Right atrium auricular region (tissue), 2 donors: Measurements from ENCODE around the gene NRIP1. TPM values are rescaled to one million over a fixed set of nuclear protein-coding genes. Genes with fewer than 3 reads are reported as not detected.
"Not testable (repeated sequence)": the region's sequence is repeated elsewhere in the genome, so short reads cannot be mapped to it uniquely, and the experiment has no call there.

Experiments used
- DNase-seq: peaks from one replicate; pipeline ENCODE4 v3.0.0-alpha.2; 2019; ENCODE audit warnings: low spot score
- H3K27ac ChIP-seq, 2 donors: fragments of 200-600 bp; sonication (generic); 1 replicate in 1 of 2; 2 replicates in 1 of 2; pipeline ENCODE4 v1.5.1; 2016 to 2019
- H3K27me3 ChIP-seq, 2 donors: fragments of 200-600 bp; sonication (generic); one replicate each; pipeline versions ENCODE4 v1.5.1 to v1.6.0; 2017 to 2019
- H3K36me3 ChIP-seq: fragments of 200-600 bp; sonication (generic); one replicate; pipeline ENCODE4 v1.5.1; 2016
- H3K4me1 ChIP-seq, 2 donors: fragments of 200-600 bp; sonication (generic); one replicate each; pipeline versions ENCODE4 v1.5.1 to v1.6.0; 2017 to 2019
- H3K4me3 ChIP-seq, 2 donors: fragments of 200-600 bp; sonication (generic); 1 replicate in 1 of 2; 2 replicates in 1 of 2; pipeline ENCODE4 v1.5.1; 2017 to 2019; ENCODE audit warnings: mild to moderate bottlenecking in 1 of 2, moderate library complexity in 1 of 2
- H3K9me3 ChIP-seq, 2 donors: fragments of 200-600 bp; sonication (generic); one replicate each; pipeline ENCODE4 v1.5.1; 2019
- CTCF ChIP-seq, 2 donors: fragments of 200-600 bp; sonication (generic); IDR thresholded peaks; one replicate each; pipeline ENCODE4 v1.5.1; 2019; ENCODE audit warnings: antibody characterized with exemption in 2 of 2
- total RNA-seq, 2 donors: library from RNA; depleted of rRNA; stranded (reverse); fragments of >200 nt; gene quantifications; one replicate each; pipeline ENCODE4 v1.1.0, GENCODE V29; 2016

Gene NRIP1
- total RNA-seq, 2 donors from 2014 or later = 15.5 to 16.0 TPM

GRCh38 chr21:15037095-15037899, 27.5 kb downstream of the NRIP1 start:
- Histone ChIP-seq H3K27me3 (no peaks in the 10 kb centered on the region), H3K27ac (no peak overlapping the region), H3K4me1 (peaks cover 0 to 12% of the 10 kb centered on the region in 2 donors), H3K9me3 (no peaks in the 10 kb centered on the region), H3K36me3 (no peaks in the 10 kb centered on the region), H3K4me3 (no peak overlapping the region)
- DNase-seq = no peak
- TF ChIP-seq CTCF (IDR thresholded peaks at IDR 0.05) = no peak

- H3K36me3 ChIP-seq = no peaks in the 10 kb centered on the region
- no peaks in the 10 kb centered on the region for H3K9me3 ChIP-seq
- H3K27me3 ChIP-seq = no peaks in the 10 kb centered on the region
- no peak overlapping the region for H3K4me3 ChIP-seq
- peaks cover 0 to 12% of the 10 kb centered on the region in 2 donors for H3K4me1 ChIP-seq
- no peak for TF ChIP-seq CTCF (IDR thresholded peaks at IDR 0.05)
- no peak for DNase-seq
- H3K27ac ChIP-seq = no peak overlapping the region
Observed at GRCh38 chr21:15036189-15036588, 28.6 kb downstream of the NRIP1 start.

GRCh38 chr21:15034126-15034853, 30.5 kb downstream of the NRIP1 start:
- no peak for DNase-seq
- Histone ChIP-seq H3K27me3 (no peaks in the 10 kb centered on the region), H3K4me3 (no peak overlapping the region), H3K36me3 (no peaks in the 10 kb centered on the region), H3K27ac (no peak overlapping the region), H3K9me3 (no peaks in the 10 kb centered on the region), H3K4me1 (peaks cover 0 to 12% of the 10 kb centered on the region in 2 donors)
- TF ChIP-seq CTCF (IDR thresholded peaks at IDR 0.05) = no peak

- no peak for DNase-seq
- Histone ChIP-seq H3K9me3 (no peaks in the 10 kb centered on the region), H3K27ac (no peak overlapping the region), H3K4me1 (peaks cover 0 to 12% of the 10 kb centered on the region in 2 donors), H3K27me3 (no peaks in the 10 kb centered on the region), H3K36me3 (no peaks in the 10 kb centered on the region), H3K4me3 (no peak overlapping the region)
- TF ChIP-seq CTCF (IDR thresholded peaks at IDR 0.05) = no peak
Observed at GRCh38 chr21:15031790-15032357, 32.9 kb downstream of the NRIP1 start.

- H3K36me3 ChIP-seq, H3K27ac ChIP-seq, DNase-seq, H3K9me3 ChIP-seq, H3K27me3 ChIP-seq, H3K4me3 ChIP-seq: not testable (repeated sequence)
- H3K4me1 ChIP-seq = peaks cover 0 to 12% of the 10 kb centered on the region in 2 donors
Observed at GRCh38 chr21:15031362-15031761, 33.4 kb downstream of the NRIP1 start.

- not testable (repeated sequence) for DNase-seq, H3K27me3 ChIP-seq, H3K36me3 ChIP-seq, H3K9me3 ChIP-seq, H3K4me3 ChIP-seq, H3K27ac ChIP-seq
- peaks cover 0 to 12% of the 10 kb centered on the region in 2 donors for H3K4me1 ChIP-seq
Observed at GRCh38 chr21:15030861-15031260, 33.9 kb downstream of the NRIP1 start.
